GM19193 (cell line): ENCODE measurements around the gene CD300H.

ENCODE experiments used
- POLR2A ChIP-seq: IDR thresholded peaks from 4 replicates; pipeline ENCODE4 v1.6.1; 2011; ENCODE audit not compliant: insufficient read depth, insufficient read length; ENCODE audit errors: extremely low read depth

CD300H gene

GRCh38 chr17:74597069-74597790, 29.9 kb upstream of the CD300H start:
- no peak for TF ChIP-seq POLR2A

- no peak for TF ChIP-seq POLR2A
Measured at GRCh38 chr17:74595037-74595750, 27.9 kb upstream of the CD300H start.

GRCh38 chr17:74592087-74592990, 25.0 kb upstream of the CD300H start, which contains the start of gene CD300LD:
CD300LD (minus strand) TSS chr17:74592283; CDS start chr17:74592202, 81 bp downstream.
- TF ChIP-seq POLR2A, result no peak

GRCh38 chr17:74591503-74591902, 24.2 kb upstream of the CD300H start:
- no peak for TF ChIP-seq POLR2A

- no peak for TF ChIP-seq POLR2A
Measured at GRCh38 chr17:74585711-74586110, 18.4 kb upstream of the CD300H start.

DNA sequence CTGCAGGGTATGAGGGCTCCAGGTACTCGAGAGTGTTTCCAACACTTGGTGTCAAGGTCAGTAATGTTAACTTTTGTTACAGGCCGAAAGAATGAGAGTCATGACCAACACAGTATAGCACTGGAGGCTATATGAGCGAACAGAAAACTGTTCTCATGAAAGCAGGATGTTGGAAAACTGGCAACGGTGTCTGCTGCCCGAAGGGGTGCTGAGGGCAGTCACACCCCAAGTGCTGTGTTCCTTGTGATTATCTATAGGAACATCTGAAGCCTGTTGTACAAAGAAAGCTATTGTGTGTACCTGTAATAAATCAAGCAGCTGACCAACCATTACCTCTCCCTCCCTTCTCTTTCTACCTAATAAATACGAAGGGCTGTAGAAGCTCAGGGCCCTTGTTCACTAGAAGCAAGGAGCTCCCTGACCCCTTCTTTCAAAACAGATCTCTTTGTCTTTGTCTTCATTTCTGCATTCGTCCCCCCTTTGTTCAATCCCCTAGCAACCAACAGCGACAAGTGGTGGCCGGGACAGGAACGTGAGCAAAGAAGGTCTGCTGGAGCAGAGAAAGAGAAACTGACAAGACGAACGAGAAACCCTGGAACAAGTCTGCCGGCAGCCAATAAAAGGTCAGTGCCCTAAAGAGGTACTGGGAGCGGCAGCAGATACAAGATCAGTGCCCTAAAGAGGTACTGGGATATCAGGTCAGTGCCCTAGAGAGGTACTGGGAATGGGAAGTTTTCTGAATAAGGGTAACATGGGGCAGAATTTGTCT, 17.2 kb upstream of the CD300H start:
- no peak for TF ChIP-seq POLR2A

DNA sequence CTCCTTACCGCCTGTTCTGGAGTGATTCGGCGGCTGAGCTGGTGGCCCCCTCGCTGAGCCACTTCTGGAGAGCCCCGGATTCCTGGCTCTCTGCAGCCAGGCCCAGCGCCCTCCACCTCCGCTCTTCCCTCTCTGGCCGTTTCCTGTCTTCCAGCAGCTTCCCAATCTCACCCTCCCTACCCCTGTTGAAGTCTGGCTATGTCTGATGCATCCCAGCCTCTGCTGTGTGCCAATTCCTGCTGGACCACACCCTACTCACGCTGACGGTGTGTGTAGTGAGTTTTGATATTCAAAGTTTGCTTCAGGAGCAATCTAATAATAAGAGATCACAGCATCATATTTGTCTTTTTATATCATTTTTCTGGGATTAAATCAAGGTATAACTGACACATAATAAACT, 15.3 kb upstream of the CD300H start:
- no peak for TF ChIP-seq POLR2A

DNA sequence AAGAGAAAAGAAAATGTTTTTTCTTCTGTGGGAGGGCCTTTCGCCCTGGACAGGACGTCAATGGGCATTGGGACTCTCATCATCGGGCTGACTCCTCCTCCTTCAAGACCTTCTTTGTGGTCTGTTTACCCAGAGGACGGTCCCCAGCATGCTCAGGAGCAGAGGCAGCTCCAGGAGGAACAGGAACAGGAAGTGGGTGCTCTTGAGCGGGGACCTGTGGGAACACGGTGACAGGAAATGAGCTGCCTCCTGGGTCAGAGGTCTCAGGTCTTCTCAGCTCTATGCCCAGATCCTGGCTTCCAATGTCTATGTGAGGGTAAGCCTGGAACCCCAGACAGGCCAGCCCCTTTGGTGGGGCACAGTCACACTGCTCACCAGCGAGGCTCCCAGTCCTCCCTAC, 12.6 kb upstream of the CD300H start:
- TF ChIP-seq POLR2A, result no peak

DNA sequence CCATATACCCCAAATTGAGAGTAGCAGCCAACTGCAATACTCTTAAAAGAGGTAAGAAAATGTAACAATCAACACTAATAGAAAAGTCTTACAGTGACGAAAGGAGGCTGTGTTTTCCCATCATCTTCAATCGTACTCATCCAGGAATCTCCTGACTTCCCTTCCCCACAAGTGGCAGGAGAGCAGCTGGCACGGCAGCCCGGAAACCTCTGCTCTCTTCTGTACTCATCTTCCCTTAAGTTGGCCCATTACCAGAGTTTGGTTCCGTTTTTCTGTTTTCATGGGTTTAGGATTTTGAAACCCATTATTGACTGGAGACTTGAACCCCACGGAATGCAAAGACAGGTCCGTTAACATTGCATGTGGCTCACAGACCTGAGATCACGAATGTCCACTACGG, 11.7 kb upstream of the CD300H start:
- TF ChIP-seq POLR2A, result no peak

GRCh38 chr17:74574489-74575142, 7.3 kb upstream of the CD300H start:
- TF ChIP-seq POLR2A, result no peak

- no peak for TF ChIP-seq POLR2A
Measured at GRCh38 chr17:74573169-74573568, 5.9 kb upstream of the CD300H start.

- no peak for TF ChIP-seq POLR2A
Measured at GRCh38 chr17:74571621-74572270, 4.4 kb upstream of the CD300H start.
